Measurements from ENCODE around the gene PTPDC1. TPM values are rescaled to one million over a fixed set of nuclear protein-coding genes. Genes with fewer than 3 reads are reported as not detected.
A peak's percentile ranks its signal among the peaks of the same experiment; 100 is the strongest.

PTPDC1 gene
- total and polyA plus RNA-seq, 4 donors, result 9.3 to 27.0 (median 11.2) TPM

DNA sequence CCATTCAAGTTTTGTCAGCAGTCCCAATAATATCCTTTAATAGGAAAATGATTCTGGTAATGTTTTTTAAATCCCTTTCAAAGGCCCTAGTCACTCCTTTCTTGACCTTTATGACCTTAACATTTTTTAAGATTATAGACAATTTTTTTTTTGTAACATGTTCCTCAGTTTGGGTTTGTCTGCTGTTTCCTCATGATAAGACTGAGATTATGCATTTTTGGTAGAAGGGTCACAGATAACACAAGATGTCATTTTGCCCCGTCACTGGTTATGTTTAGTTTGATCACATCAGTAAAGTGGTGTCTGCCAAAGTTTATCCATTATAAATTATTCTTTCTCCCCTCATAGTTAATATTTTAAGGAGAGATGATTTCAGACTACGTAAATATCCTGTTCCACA, 16.0 kb upstream of the PTPDC1 start:
- Histone ChIP-seq H3K9me3 (ENCODE audit: control insufficient read depth, insufficient read depth, low read length) (no peaks in the 10 kb centered on the region), H3K27ac (ENCODE audit: low read depth, low read length) (no peak overlapping the region), H3K4me3 (ENCODE audit: low read depth, low read length) (no peak overlapping the region), H3K36me3 (ENCODE audit: control insufficient read depth, insufficient read depth, low read length) (no peaks in the 10 kb centered on the region), H3K4me1 (ENCODE audit: control insufficient read depth, insufficient read depth, low read length) (no peaks in the 10 kb centered on the region), H3K27me3 (ENCODE audit: control insufficient read depth, insufficient read depth, low read length) (no peaks in the 10 kb centered on the region)
- WGBS (ENCODE audit: insufficient coverage), result no CpG with 5 or more reads among the region's 2 CpGs
- DNase-seq (ENCODE audit: low read depth in 4 of 6, low spot score in 6 of 6), result no peak

DNA sequence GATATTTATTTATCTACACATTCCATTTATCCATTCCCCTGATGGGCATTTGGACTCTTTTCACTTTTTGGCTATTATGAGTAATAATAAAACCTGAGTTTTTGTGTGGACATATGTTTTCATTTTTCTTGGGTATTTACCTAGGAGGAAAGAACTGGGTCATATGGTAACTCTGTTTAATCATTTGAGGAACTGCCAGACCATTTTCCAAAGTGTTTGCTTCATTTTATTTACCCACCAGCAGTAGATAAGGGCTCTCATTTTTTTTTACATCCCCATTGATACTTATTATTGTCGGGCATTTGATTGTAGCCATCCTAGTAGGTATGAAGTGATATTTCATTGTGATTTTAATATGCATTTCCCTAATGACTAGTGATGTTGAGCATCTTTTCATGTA, 7.7 kb upstream of the PTPDC1 start:
- no peaks in the 10 kb centered on the region for H3K4me1 ChIP-seq (ENCODE audit: control insufficient read depth, insufficient read depth, low read length)
- H3K27ac ChIP-seq (ENCODE audit: low read depth, low read length), result no peak overlapping the region
- H3K9me3 ChIP-seq (ENCODE audit: control insufficient read depth, insufficient read depth, low read length), result no peaks in the 10 kb centered on the region
- H3K27me3 ChIP-seq (ENCODE audit: control insufficient read depth, insufficient read depth, low read length), result no peaks in the 10 kb centered on the region
- no peak overlapping the region for H3K4me3 ChIP-seq (ENCODE audit: low read depth, low read length)
- peaks cover 2% of the 10 kb centered on the region for H3K36me3 ChIP-seq (ENCODE audit: control insufficient read depth, insufficient read depth, low read length)
- WGBS (ENCODE audit: insufficient coverage), result no CpG with 5 or more reads among the region's 1 CpG
- DNase-seq (ENCODE audit: low read depth in 4 of 6, low spot score in 6 of 6), result no peak

DNA sequence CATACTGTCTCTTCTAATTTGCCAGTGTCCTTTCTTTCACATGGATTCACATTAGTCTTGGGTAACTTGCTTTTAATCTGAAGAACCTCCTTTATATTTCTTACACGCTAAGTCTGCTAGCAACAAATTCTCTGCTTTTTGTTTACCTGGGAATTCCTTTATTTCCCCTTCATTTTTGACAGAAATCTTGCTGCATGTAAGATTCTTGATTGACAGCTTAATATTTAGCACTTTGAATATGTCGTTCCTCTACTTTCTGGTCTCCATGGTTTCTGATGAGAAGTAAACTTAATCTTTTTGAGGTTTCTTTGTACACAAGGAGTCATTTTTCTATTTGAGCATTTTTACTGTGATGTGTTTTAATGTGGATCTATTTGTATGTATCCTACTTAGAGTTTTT, 6.2 kb upstream of the PTPDC1 start:
- no peak overlapping the region for H3K4me3 ChIP-seq (ENCODE audit: low read depth, low read length)
- no peaks in the 10 kb centered on the region for H3K27me3 ChIP-seq (ENCODE audit: control insufficient read depth, insufficient read depth, low read length)
- H3K27ac ChIP-seq (ENCODE audit: low read depth, low read length), result no peak overlapping the region
- WGBS (ENCODE audit: insufficient coverage), result no CpG with 5 or more reads among the region's 2 CpGs
- H3K36me3 ChIP-seq (ENCODE audit: control insufficient read depth, insufficient read depth, low read length), result peaks cover 2% of the 10 kb centered on the region
- no peaks in the 10 kb centered on the region for H3K4me1 ChIP-seq (ENCODE audit: control insufficient read depth, insufficient read depth, low read length)
- H3K9me3 ChIP-seq (ENCODE audit: control insufficient read depth, insufficient read depth, low read length), result no peaks in the 10 kb centered on the region
- no peak for DNase-seq (ENCODE audit: low read depth in 4 of 6, low spot score in 6 of 6)

DNA sequence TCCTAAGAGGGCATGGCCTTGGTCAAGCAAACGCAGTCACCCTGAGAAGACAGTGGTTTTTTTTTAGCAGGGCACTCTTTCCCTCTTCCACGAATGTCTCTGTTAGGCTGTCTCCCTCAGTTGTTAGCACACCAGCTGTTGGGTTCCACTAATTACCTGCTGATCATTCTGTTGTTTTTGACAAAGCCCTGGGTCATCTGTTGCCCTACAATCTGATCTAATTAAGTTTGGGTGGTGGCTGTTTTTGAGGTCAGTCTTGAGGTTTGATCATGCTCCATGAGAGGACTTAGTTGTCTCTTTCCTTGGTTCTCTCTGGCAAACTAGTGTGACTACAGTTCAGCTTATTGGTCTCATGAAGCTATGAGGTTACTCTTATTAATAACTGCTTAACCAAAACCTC, 5.0 kb upstream of the PTPDC1 start:
- H3K4me3 ChIP-seq (ENCODE audit: low read depth, low read length), result no peak overlapping the region
- no peaks in the 10 kb centered on the region for H3K4me1 ChIP-seq (ENCODE audit: control insufficient read depth, insufficient read depth, low read length)
- 77% methylated on average over 2 of the region's 2 CpGs for WGBS (ENCODE audit: insufficient coverage)
- no peaks in the 10 kb centered on the region for H3K9me3 ChIP-seq (ENCODE audit: control insufficient read depth, insufficient read depth, low read length)
- DNase-seq (ENCODE audit: low read depth in 4 of 6, low spot score in 6 of 6), result no peak
- H3K27ac ChIP-seq (ENCODE audit: low read depth, low read length), result no peak overlapping the region
- no peaks in the 10 kb centered on the region for H3K27me3 ChIP-seq (ENCODE audit: control insufficient read depth, insufficient read depth, low read length)
- peaks cover 1% of the 10 kb centered on the region for H3K36me3 ChIP-seq (ENCODE audit: control insufficient read depth, insufficient read depth, low read length)

DNA sequence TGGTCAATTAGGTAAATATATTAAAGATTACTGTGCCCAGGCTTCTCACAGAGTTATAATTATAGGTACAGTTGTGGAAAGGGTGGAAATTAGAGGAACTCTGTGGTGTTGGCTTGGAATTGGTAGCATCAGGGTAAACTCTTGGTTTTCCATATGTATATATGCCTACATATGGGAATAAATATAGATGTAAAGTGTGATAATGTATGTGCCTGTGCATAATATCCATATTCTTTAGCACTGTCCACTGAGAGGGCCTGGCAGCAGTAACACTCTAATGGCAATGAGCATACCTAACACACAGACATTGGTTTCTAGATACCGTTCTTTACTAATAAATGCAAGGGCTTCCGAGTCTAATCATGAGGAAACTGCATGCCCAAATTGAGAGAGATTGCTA, 4.0 kb upstream of the PTPDC1 start:
- H3K27me3 ChIP-seq (ENCODE audit: control insufficient read depth, insufficient read depth, low read length), result no peaks in the 10 kb centered on the region
- 100% methylated on average over 2 of the region's 2 CpGs for WGBS (ENCODE audit: insufficient coverage)
- H3K9me3 ChIP-seq (ENCODE audit: control insufficient read depth, insufficient read depth, low read length), result no peaks in the 10 kb centered on the region
- H3K27ac ChIP-seq (ENCODE audit: low read depth, low read length), result no peak overlapping the region
- peaks cover 6% of the 10 kb centered on the region for H3K4me1 ChIP-seq (ENCODE audit: control insufficient read depth, insufficient read depth, low read length)
- no peaks in the 10 kb centered on the region for H3K36me3 ChIP-seq (ENCODE audit: control insufficient read depth, insufficient read depth, low read length)
- no peak for DNase-seq (ENCODE audit: low read depth in 4 of 6, low spot score in 6 of 6)
- H3K4me3 ChIP-seq (ENCODE audit: low read depth, low read length), result no peak overlapping the region

DNA sequence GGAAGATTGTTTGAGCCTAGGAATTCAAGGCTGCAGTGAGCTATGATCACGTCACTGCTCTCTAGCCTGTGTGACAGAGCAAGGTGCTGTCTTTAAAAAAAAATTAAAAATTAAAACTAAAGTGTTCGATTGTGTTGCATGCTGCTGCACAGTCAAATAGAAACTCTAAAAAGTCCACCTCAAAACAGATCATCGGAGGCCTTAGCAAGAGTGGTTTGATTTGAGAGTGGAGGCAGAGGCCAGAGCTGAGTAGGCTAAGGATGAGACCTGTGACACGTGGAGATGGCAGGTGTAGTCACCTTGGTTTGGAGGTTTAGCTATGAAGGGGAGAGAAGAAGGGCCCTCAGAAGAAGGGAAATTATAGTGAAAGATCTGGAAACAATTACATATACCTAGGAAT, 2.8 kb upstream of the PTPDC1 start:
- Histone ChIP-seq H3K36me3 (ENCODE audit: control insufficient read depth, insufficient read depth, low read length) (no peaks in the 10 kb centered on the region), H3K9me3 (ENCODE audit: control insufficient read depth, insufficient read depth, low read length) (no peaks in the 10 kb centered on the region), H3K27ac (ENCODE audit: low read depth, low read length) (no peak overlapping the region), H3K4me3 (ENCODE audit: low read depth, low read length) (no peak overlapping the region), H3K27me3 (ENCODE audit: control insufficient read depth, insufficient read depth, low read length) (no peaks in the 10 kb centered on the region), H3K4me1 (ENCODE audit: control insufficient read depth, insufficient read depth, low read length) (peaks cover 6% of the 10 kb centered on the region)
- WGBS (ENCODE audit: insufficient coverage), result 100% methylated on average over 1 of the region's 4 CpGs
- DNase-seq (ENCODE audit: low read depth in 4 of 6, low spot score in 6 of 6), result no peak

DNA sequence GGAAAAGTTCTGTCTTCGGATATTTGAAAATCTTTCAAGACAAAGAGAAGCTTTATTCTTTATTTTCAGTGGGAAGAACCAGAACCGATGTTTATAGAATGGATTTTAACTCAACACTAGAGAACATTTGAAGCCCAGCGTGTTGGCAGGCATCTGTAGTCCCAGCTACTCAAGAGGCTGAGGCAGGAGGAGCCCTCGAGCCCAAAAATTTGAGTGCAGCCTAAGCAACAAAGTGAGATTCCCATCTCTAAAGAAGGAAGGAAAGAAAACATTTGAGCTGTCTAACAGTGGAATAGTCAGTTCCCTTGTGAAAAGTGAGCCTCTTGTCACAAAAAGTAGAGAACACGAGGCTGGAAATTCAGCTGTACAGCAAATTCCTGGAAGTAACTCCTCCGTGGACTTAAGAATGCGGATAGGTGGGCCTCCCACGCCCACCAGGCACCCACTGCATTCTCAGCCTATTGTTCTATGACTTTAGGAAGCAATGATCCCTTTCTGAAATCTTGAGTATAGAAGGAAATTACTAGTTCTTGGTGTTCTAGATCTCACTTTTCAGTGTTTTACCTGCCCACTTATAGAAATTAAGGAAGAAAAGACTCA, 2.3 kb upstream of the PTPDC1 start:
- peak in 1 of 6 donors; percentile 12 for DNase-seq (ENCODE audit: low read depth in 4 of 6, low spot score in 6 of 6)

DNA sequence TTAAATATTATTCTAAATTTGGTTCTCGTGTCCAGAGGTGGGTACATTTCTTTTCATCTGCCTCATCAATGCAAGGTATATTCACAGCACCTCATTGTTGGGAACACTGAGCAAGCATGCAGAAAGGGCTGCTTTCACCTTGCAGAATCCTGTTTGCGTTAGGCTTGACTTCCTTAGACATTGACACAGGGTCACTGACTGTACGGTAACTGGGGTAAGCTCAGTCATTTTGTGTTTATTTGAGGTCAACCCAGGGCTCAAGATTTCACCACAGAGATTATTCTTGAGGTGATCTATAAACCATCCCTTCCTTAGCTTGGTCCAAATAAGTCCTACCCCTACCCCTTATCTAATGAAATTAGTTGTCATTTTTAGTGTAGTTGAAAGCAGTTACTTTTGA, 1.7 kb upstream of the PTPDC1 start:
- no peak for DNase-seq (ENCODE audit: low read depth in 4 of 6, low spot score in 6 of 6)
- H3K36me3 ChIP-seq (ENCODE audit: control insufficient read depth, insufficient read depth, low read length), result no peaks in the 10 kb centered on the region
- peak overlapping the region; percentile 75 for H3K27ac ChIP-seq (ENCODE audit: low read depth, low read length)
- H3K9me3 ChIP-seq (ENCODE audit: control insufficient read depth, insufficient read depth, low read length), result no peaks in the 10 kb centered on the region
- no peak overlapping the region for H3K4me3 ChIP-seq (ENCODE audit: low read depth, low read length)
- H3K27me3 ChIP-seq (ENCODE audit: control insufficient read depth, insufficient read depth, low read length), result no peaks in the 10 kb centered on the region
- WGBS (ENCODE audit: insufficient coverage), result 90% methylated on average over 2 of the region's 3 CpGs
- peaks cover 6% of the 10 kb centered on the region for H3K4me1 ChIP-seq (ENCODE audit: control insufficient read depth, insufficient read depth, low read length)

More for the DNA sequence above, 2.3 kb upstream of the PTPDC1 start:
- 80% methylated on average over 1 of the region's 8 CpGs for WGBS (ENCODE audit: insufficient coverage)
- Histone ChIP-seq H3K27ac (ENCODE audit: low read depth, low read length) (no peak overlapping the region), H3K4me1 (ENCODE audit: control insufficient read depth, insufficient read depth, low read length) (peaks cover 6% of the 10 kb centered on the region), H3K27me3 (ENCODE audit: control insufficient read depth, insufficient read depth, low read length) (no peaks in the 10 kb centered on the region), H3K36me3 (ENCODE audit: control insufficient read depth, insufficient read depth, low read length) (no peaks in the 10 kb centered on the region), H3K4me3 (ENCODE audit: low read depth, low read length) (no peak overlapping the region), H3K9me3 (ENCODE audit: control insufficient read depth, insufficient read depth, low read length) (no peaks in the 10 kb centered on the region)

DNA sequence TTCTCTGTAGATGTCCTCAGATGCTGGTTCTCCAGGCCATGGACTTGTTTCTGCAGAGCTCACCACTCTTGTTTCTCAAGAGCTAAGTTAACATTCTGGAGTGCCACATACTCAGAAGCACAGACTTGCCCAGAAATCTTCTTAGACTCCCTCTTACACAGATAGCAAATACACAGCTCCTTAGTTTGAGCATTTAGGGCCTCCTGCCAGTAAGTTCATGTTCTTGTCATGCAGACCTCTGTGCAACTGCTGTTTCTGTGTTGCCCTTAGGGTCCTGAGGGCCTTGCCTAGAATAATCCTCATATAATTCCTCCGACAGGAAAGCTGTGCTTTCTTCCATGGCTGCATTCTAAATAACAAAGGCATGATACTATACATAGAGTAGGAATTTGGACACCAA, 1.3 kb upstream of the PTPDC1 start:
- Histone ChIP-seq H3K9me3 (ENCODE audit: control insufficient read depth, insufficient read depth, low read length) (no peaks in the 10 kb centered on the region), H3K27me3 (ENCODE audit: control insufficient read depth, insufficient read depth, low read length) (no peaks in the 10 kb centered on the region), H3K4me1 (ENCODE audit: control insufficient read depth, insufficient read depth, low read length) (peaks cover 6% of the 10 kb centered on the region), H3K36me3 (ENCODE audit: control insufficient read depth, insufficient read depth, low read length) (no peaks in the 10 kb centered on the region), H3K4me3 (ENCODE audit: low read depth, low read length) (no peak overlapping the region), H3K27ac (ENCODE audit: low read depth, low read length) (peak overlapping the region; percentile 75)
- WGBS (ENCODE audit: insufficient coverage), result no CpG with 5 or more reads among the region's 1 CpG
- DNase-seq (ENCODE audit: low read depth in 4 of 6, low spot score in 6 of 6), result peak in 2 of 6 donors; percentile 6 to 33

DNA sequence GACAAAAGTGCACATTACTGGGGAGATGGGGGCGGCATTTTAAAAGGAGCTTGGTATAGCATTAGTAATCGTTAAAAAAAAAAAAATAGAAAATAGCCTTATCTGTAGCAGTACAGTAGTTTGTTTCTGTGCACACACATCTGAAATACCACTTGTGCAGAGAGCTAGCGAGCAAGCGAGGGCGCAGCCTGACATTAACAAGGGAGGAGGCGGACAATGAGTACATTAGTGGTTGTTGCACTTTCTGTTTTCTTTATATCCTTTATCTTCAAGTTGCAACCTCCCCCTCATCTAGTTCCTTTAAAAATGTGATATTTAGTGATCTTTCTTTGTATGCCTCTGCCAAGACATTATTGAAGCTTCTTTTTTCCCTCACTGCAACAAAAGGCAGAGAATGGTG, 880 bp upstream of the PTPDC1 start:
- H3K4me1 ChIP-seq (ENCODE audit: control insufficient read depth, insufficient read depth, low read length), result peaks cover 6% of the 10 kb centered on the region
- DNase-seq (ENCODE audit: low read depth in 4 of 6, low spot score in 6 of 6), result peak in 2 of 6 donors; percentile 38 to 43
- no CpG with 5 or more reads among the region's 6 CpGs for WGBS (ENCODE audit: insufficient coverage)
- H3K9me3 ChIP-seq (ENCODE audit: control insufficient read depth, insufficient read depth, low read length), result no peaks in the 10 kb centered on the region
- H3K27me3 ChIP-seq (ENCODE audit: control insufficient read depth, insufficient read depth, low read length), result no peaks in the 10 kb centered on the region
- peak overlapping the region; percentile 75 for H3K27ac ChIP-seq (ENCODE audit: low read depth, low read length)
- no peaks in the 10 kb centered on the region for H3K36me3 ChIP-seq (ENCODE audit: control insufficient read depth, insufficient read depth, low read length)
- no peak overlapping the region for H3K4me3 ChIP-seq (ENCODE audit: low read depth, low read length)
